GM13977 (cell line): Measurements from ENCODE around the gene ANP32E.
"Not testable (repeated sequence)": the region's sequence is repeated elsewhere in the genome, so short reads cannot be mapped to it uniquely, and the experiment has no call there.

Source experiments
- DNase-seq: peaks from one replicate; pipeline ENCODE4 v3.0.0; 2012; ENCODE audit warnings: low spot score
- CTCF ChIP-seq: IDR thresholded peaks from 2 replicates; pipeline ENCODE4 v1.5.1; 2012; ENCODE audit warnings: mild to moderate bottlenecking, control low read depth; ENCODE audit not compliant: insufficient read depth; ENCODE audit errors: extremely low read depth, missing control alignments
- in situ Hi-C: fragments of 300-500 bp; cut with MboI; formaldehyde crosslinking; loops from one replicate; pipeline ENCODE4 v1.12.0; 2022; ENCODE audit warnings: low sequenced_read_pairs, low pct_unique_long_range_greater_than_20kb, mixed read lengths, inconsistent platforms; ENCODE audit not compliant: unreplicated experiment

ANP32E gene

GRCh38 chr1:150227228-150227627 lies 8.7 kb downstream of the ANP32E start:
- no peak for DNase-seq
- no peak for TF ChIP-seq CTCF
- in situ Hi-C loops, result loop anchor here (25.0 kb wide), 1 partner anchor 735 kb away; the partner anchor contains the start of gene CERS2

- in situ Hi-C loops, result loop anchor here (25.0 kb wide), 1 partner anchor 736 kb away; the partner anchor contains the start of gene CERS2
- DNase-seq, result no peak
These were observed 9.4 kb downstream of the ANP32E start for GRCh38 chr1:150226486-150226885.

GRCh38 chr1:150225546-150225945 lies 10.4 kb downstream of the ANP32E start:
- TF ChIP-seq CTCF, result no peak
- in situ Hi-C loops, result loop anchor here (25.0 kb wide), 1 partner anchor 737 kb away; the partner anchor contains the start of gene CERS2

More at GRCh38 chr1:150226486-150226885, 9.4 kb downstream of the ANP32E start:
- no peak for TF ChIP-seq CTCF

GRCh38 chr1:150224983-150225382 lies 10.9 kb downstream of the ANP32E start:
- no peak for TF ChIP-seq CTCF
- no peak for DNase-seq
- in situ Hi-C loops, result loop anchor here (25.0 kb wide), 1 partner anchor 737 kb away; the partner anchor contains the start of gene CERS2

More at GRCh38 chr1:150225546-150225945, 10.4 kb downstream of the ANP32E start:
- no peak for DNase-seq

GRCh38 chr1:150221552-150221951 lies 14.4 kb downstream of the ANP32E start:
- peak; percentile 38 for TF ChIP-seq CTCF
- no peak for DNase-seq
- in situ Hi-C loops, result no loop called here

GRCh38 chr1:150215855-150216254 lies 20.1 kb downstream of the ANP32E start:
- DNase-seq, in situ Hi-C loops: not testable (repeated sequence)

- in situ Hi-C loops, result not testable (repeated sequence)
These were observed 21.7 kb downstream of the ANP32E start for GRCh38 chr1:150214099-150214756.

More at GRCh38 chr1:150214099-150214756, 21.7 kb downstream of the ANP32E start:
- not testable (repeated sequence) for DNase-seq
